Stomach (tissue), 4 donors: ENCODE measurements around the gene OPRL1.

Experiments used
- CTCF ChIP-seq, 7 experiments: fragments of 450-650 bp in 4 of 7; fragments of 200-600 bp in 3 of 7; sonication (generic) in 3 of 7; IDR thresholded peaks; one replicate each; pipeline ENCODE4 v1.5.1; 2016 to 2019; ENCODE audit warnings: antibody characterized with exemption in 7 of 7, control low read depth in 2 of 7, mild to moderate bottlenecking in 1 of 7
- POLR2A ChIP-seq, 4 donors: fragments of 450-650 bp; IDR thresholded peaks; one replicate each; pipeline ENCODE4 v1.6.1; 2016; ENCODE audit warnings: antibody characterized with exemption in 4 of 4, control low read depth in 2 of 4, mild to moderate bottlenecking in 1 of 4, moderate library complexity in 1 of 4
- POLR2AphosphoS5 ChIP-seq, 3 donors: sonication (generic); formaldehyde crosslinking; IDR thresholded peaks; one replicate each; pipeline ENCODE4 v1.6.1; 2016; ENCODE audit warnings: antibody characterized with exemption in 3 of 3

GRCh38 chr20:64131406-64131805 lies 51.5 kb downstream of the OPRL1 start:
- TF ChIP-seq POLR2A (IDR thresholded peaks at IDR 0.05) (no peak), POLR2AphosphoS5 (IDR thresholded peaks at IDR 0.05) (no peak), CTCF (IDR thresholded peaks at IDR 0.05) (no peak)
